ENCODE results near the gene NTRK2.

NTRK2 gene

DNA sequence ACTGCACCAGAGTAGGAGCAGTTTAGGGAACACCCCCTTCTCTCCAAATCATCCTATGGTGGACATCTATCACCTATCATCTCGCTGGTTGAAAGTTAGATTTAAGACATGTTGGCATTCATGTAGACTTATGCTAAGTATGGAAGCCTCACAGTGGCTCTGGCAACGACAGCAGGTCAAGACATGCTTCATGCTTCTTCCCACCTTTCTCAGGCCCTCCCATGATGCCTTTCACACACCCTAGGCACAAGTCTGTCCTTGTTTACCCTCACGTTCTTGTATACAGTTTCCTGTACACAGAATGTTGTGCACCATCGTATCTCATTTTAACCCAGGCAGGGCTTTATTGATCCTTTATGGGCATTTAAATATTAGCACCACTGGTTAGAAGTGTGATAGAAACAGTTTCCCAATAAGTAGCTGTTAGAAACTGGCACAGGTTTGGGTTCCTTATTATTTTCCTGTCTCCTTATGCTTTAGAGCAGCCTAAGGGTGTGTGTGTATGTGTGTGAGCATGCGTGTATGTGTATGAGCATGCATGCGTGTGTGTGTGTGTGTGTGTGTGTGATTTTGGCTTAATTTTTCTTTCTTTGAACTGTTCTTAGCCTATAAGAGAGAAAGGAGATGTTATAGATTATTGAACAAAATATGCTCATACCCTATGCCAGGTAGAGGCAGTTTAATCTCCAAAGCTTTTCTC is 160.6 kb downstream of the NTRK2 start:
- TF ChIP-seq PAX5 (IDR thresholded peaks at IDR 0.05; ENCODE audit: insufficient read depth, low read length, severe bottlenecking) (no peak), POLR2A (IDR thresholded peaks at IDR 0.05; ENCODE audit: low read depth, low read length) (no peak), TAF1 (IDR thresholded peaks at IDR 0.05; ENCODE audit: low read depth, low read length) (no peak), SPI1 (IDR thresholded peaks at IDR 0.05; ENCODE audit: low read depth, low read length) (no peak), POLR2AphosphoS5 (IDR thresholded peaks at IDR 0.05; ENCODE audit: low read depth, low read length) (no peak)
- DNase-seq (ENCODE audit: insufficient read length, low spot score), result no peak
- FAIRE-seq, result no peak

DNA sequence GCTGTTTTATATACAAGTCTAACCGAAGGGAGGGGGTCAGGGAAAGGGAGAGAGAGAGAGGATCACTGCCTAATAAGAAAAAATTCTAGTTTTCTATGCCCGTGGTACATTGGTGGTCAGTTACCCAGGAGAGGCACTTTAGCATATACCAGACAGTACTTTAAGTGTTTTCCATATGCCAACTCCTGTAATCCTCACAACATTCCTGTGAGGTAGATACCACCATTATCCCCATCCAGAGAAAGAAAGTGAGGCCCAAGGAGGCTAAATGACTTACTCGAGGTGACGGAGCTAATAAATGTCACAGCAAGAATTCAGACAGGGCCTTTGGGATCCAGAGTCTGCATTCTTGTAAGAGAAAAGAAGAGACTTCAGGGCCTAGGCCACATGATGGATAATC is 161.8 kb downstream of the NTRK2 start:
- no peak for FAIRE-seq
- DNase-seq (ENCODE audit: insufficient read length, low spot score), result no peak

DNA sequence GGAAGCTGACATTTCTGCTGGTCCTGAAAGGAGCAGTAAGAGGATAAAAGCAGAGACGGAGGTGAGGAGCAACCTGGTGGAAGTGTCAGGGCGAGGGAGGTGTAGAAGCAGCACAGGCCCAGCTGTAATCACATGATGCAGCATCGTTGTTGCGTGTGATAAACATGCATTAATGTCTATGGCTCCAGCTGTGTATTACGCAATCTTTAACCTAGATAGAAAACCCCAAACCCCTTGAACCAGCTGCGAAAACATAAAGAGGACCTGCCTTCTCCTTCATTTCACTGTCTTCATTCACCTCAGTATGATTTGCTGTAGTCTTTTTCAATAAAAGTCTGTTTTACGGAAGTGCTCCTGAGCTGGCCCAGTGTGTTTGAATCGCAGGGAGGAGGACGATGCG is 162.9 kb downstream of the NTRK2 start:
- no peak for DNase-seq (ENCODE audit: insufficient read length, low spot score)
- FAIRE-seq, result no peak
- TF ChIP-seq SPI1 (IDR thresholded peaks at IDR 0.05; ENCODE audit: low read depth, low read length) (no peak), TAF1 (IDR thresholded peaks at IDR 0.05; ENCODE audit: low read depth, low read length) (no peak), PAX5 (IDR thresholded peaks at IDR 0.05; ENCODE audit: insufficient read depth, low read length, severe bottlenecking) (no peak)

More for the DNA sequence above, 161.8 kb downstream of the NTRK2 start:
- no peak for TF ChIP-seq POLR2AphosphoS5 (IDR thresholded peaks at IDR 0.05; ENCODE audit: low read depth, low read length)
- TF ChIP-seq TAF1 (IDR thresholded peaks at IDR 0.05; ENCODE audit: low read depth, low read length), result no peak
- TF ChIP-seq POLR2A (IDR thresholded peaks at IDR 0.05; ENCODE audit: low read depth, low read length), result no peak
- no peak for TF ChIP-seq POU2F2 (IDR thresholded peaks at IDR 0.05; ENCODE audit: low read depth, low read length)
- no peak for TF ChIP-seq PAX5 (IDR thresholded peaks at IDR 0.05; ENCODE audit: insufficient read depth, low read length, severe bottlenecking)
- no peak for TF ChIP-seq SPI1 (IDR thresholded peaks at IDR 0.05; ENCODE audit: low read depth, low read length)

DNA sequence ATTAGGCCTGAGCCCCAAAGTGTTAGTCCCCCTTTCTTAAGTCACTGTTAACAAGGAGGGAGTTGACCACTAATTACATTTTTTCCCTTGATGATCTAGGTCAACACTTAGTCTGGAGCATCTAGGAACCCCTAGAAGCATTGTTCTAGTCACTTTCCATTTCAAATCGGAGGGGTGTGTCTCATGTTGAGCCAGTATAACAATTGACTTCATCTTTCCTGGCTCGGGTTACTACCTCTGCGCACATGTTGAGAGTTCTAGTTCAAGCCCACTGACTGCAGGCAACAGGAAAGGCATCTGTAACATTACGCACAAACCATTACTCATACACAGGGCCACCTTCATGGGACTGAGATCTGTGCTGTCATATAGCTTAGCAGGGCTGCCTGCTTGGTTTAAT is 164.9 kb downstream of the NTRK2 start:
- TF ChIP-seq POU2F2 (IDR thresholded peaks at IDR 0.05; ENCODE audit: low read depth, low read length), result no peak
- no peak for TF ChIP-seq POLR2AphosphoS5 (IDR thresholded peaks at IDR 0.05; ENCODE audit: low read depth, low read length)
- TF ChIP-seq TAF1 (IDR thresholded peaks at IDR 0.05; ENCODE audit: low read depth, low read length), result no peak
- TF ChIP-seq SPI1 (IDR thresholded peaks at IDR 0.05; ENCODE audit: low read depth, low read length), result no peak
- no peak for DNase-seq (ENCODE audit: insufficient read length, low spot score)
- FAIRE-seq, result no peak

DNA sequence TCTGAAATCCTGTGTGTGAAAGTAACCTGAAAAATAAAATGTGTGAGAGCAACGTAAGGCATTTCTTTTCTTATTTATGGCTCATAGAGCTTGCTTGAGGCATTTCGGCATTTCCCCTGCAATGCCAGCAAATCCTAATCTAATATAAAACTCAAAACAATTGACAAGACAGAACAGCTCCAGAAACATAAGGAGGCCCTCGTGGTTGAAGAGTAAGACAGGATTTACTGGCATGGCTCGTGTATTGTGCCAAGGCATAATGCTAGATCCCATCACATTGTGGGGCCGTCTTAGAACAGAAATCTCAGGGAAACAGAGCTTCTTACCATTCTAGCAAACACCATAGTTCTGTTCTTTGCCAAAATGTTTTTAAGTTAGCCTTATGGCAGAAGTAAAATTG is 166.2 kb downstream of the NTRK2 start:
- FAIRE-seq (no peak), DNase-seq (ENCODE audit: insufficient read length, low spot score) (no peak)
- TF ChIP-seq POLR2A (IDR thresholded peaks at IDR 0.05; ENCODE audit: low read depth, low read length) (no peak), TAF1 (IDR thresholded peaks at IDR 0.05; ENCODE audit: low read depth, low read length) (no peak), POLR2AphosphoS5 (IDR thresholded peaks at IDR 0.05; ENCODE audit: low read depth, low read length) (no peak), PAX5 (IDR thresholded peaks at IDR 0.05; ENCODE audit: insufficient read depth, low read length, severe bottlenecking) (no peak), POU2F2 (IDR thresholded peaks at IDR 0.05; ENCODE audit: low read depth, low read length) (no peak), SPI1 (IDR thresholded peaks at IDR 0.05; ENCODE audit: low read depth, low read length) (no peak)

DNA sequence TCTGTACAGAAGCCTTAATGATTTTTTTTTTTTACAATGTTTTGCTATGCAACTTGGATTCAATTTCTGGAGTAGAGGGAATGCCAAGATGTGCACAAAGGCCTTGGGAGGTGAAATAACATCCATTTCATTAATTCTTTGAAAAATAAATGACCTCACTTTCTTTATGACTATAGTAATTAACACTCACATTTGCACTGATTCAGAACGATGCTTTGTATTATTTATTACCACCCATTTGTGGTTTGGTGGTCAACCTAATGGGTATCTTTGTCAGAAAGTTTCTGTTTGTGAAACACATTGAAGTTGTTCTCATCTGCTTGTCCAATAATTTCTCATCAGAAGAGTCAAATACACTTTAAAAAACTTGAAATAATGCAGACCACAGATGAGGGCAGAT is 169.3 kb downstream of the NTRK2 start:
- TF ChIP-seq TAF1 (IDR thresholded peaks at IDR 0.05; ENCODE audit: low read depth, low read length) (no peak), POLR2AphosphoS5 (IDR thresholded peaks at IDR 0.05; ENCODE audit: low read depth, low read length) (no peak), POLR2A (IDR thresholded peaks at IDR 0.05; ENCODE audit: low read depth, low read length) (no peak), POU2F2 (IDR thresholded peaks at IDR 0.05; ENCODE audit: low read depth, low read length) (no peak)
- DNase-seq (ENCODE audit: insufficient read length, low spot score) (no peak), FAIRE-seq (no peak)

DNA sequence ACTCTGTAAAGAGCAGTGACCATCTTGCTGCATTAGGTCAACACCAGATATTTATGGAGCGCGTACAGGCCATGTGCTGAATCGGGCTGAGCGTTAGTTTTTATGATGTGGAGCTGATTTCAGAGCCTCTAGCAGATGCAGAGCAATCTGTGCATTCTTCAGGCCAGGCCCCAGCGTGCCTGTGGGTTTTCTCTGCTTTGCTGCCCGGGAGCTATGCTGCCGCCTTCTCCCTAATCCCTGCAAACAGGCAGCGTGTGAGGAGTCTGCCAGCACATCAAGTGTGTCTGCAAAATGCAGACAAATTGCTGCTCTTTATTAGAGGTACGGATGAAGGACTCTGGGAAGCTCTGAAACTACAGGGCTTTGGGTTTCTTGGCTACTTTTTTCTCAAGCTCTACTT is 170.0 kb downstream of the NTRK2 start:
- FAIRE-seq (no peak), DNase-seq (ENCODE audit: insufficient read length, low spot score) (no peak)
- TF ChIP-seq POLR2A (IDR thresholded peaks at IDR 0.05; ENCODE audit: low read depth, low read length), result no peak
- TF ChIP-seq POU2F2 (IDR thresholded peaks at IDR 0.05; ENCODE audit: low read depth, low read length), result no peak
- TF ChIP-seq POLR2AphosphoS5 (IDR thresholded peaks at IDR 0.05; ENCODE audit: low read depth, low read length), result no peak
- no peak for TF ChIP-seq PAX5 (IDR thresholded peaks at IDR 0.05; ENCODE audit: insufficient read depth, low read length, severe bottlenecking)
- TF ChIP-seq SPI1 (IDR thresholded peaks at IDR 0.05; ENCODE audit: low read depth, low read length), result no peak
- TF ChIP-seq TAF1 (IDR thresholded peaks at IDR 0.05; ENCODE audit: low read depth, low read length), result no peak

DNA sequence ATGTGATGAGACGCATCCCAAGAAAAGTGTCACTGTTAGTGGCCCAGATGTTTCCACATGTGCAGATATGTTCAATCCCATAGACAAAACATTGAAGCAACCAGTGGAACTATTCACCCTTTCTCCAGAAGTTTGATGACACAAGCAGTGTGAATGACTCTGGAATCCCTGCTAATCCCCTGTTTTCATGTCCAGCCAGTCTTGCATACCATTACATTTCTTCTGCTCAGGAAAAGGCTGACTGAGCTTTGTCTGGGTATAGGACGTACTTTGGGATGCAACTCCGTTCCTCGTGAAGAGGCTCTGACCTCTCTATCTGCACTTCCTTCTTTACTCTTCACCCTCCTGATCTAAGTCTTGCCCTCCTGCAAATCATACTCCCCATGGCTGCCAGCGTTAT is 172.4 kb downstream of the NTRK2 start:
- no peak for FAIRE-seq

DNA sequence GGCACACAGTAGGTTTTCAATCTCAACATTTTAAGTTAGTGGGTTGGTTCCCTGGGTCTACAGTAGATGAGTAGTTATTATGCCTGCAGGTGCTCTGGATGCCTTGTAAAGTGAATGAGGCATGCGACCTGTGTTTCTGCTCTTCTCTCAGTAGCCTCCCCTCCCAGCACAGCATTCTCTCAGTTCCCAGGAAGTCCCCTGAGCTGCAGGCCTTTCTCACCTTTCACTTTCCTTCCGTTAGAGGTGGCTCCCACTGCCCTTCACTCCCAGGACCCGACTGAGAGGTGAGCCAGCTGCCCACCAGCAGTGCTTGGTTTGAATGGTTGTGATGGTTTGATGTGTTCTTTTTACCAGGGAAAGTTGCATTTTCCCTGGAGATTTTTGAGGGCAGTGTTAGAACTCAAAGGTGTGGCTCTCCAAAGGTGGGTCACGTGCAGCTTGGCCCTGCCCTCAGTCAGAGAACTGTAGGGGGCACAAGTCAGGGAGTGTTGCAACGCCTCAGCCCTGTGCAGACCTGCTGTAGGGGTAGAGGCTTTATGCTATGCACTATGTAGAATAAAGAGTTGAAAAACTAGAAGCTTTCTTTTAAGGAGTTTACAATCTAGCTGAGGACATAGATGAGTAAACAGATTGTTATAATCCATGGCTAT is 173.8 kb downstream of the NTRK2 start:
- DNase-seq (ENCODE audit: insufficient read length, low spot score), result no peak
- no peak for FAIRE-seq
- no peak for TF ChIP-seq POLR2AphosphoS5 (IDR thresholded peaks at IDR 0.05; ENCODE audit: low read depth, low read length)
- TF ChIP-seq POLR2A (IDR thresholded peaks at IDR 0.05; ENCODE audit: low read depth, low read length), result no peak
- no peak for TF ChIP-seq POU2F2 (IDR thresholded peaks at IDR 0.05; ENCODE audit: low read depth, low read length)
- TF ChIP-seq SPI1 (IDR thresholded peaks at IDR 0.05; ENCODE audit: low read depth, low read length), result no peak
- TF ChIP-seq PAX5 (IDR thresholded peaks at IDR 0.05; ENCODE audit: insufficient read depth, low read length, severe bottlenecking), result no peak
- no peak for TF ChIP-seq TAF1 (IDR thresholded peaks at IDR 0.05; ENCODE audit: low read depth, low read length)

More for the DNA sequence above, 172.4 kb downstream of the NTRK2 start:
- DNase-seq (ENCODE audit: insufficient read length, low spot score), result no peak
- TF ChIP-seq TAF1 (IDR thresholded peaks at IDR 0.05; ENCODE audit: low read depth, low read length) (no peak), SPI1 (IDR thresholded peaks at IDR 0.05; ENCODE audit: low read depth, low read length) (no peak), PAX5 (IDR thresholded peaks at IDR 0.05; ENCODE audit: insufficient read depth, low read length, severe bottlenecking) (no peak), POLR2A (IDR thresholded peaks at IDR 0.05; ENCODE audit: low read depth, low read length) (no peak), POU2F2 (IDR thresholded peaks at IDR 0.05; ENCODE audit: low read depth, low read length) (no peak), POLR2AphosphoS5 (IDR thresholded peaks at IDR 0.05; ENCODE audit: low read depth, low read length) (no peak)

Data from GM12891 (cell line).